Skeletal muscle satellite cell (primary cell): ENCODE results near the gene GH2.
"Not testable (repeated sequence)": the region's sequence is repeated elsewhere in the genome, so short reads cannot be mapped to it uniquely, and the experiment has no call there.

ENCODE experiments used
- H3K27me3 ChIP-seq: 2 replicates; pipeline ENCODE4 v1.7.0; 2013; ENCODE audit warnings: low read length; ENCODE audit not compliant: control insufficient read depth, insufficient read depth
- H3K36me3 ChIP-seq: 2 replicates; pipeline ENCODE4 v1.7.0; 2013; ENCODE audit warnings: mild to moderate bottlenecking, control low read depth, low read length; ENCODE audit not compliant: insufficient read depth
- H3K4me1 ChIP-seq: 2 replicates; pipeline ENCODE4 v1.7.0; 2013; ENCODE audit warnings: low read length; ENCODE audit not compliant: control insufficient read depth, insufficient read depth
- H3K4me2 ChIP-seq: 2 replicates; pipeline ENCODE4 v1.7.0; 2013; ENCODE audit warnings: mild to moderate bottlenecking, low read length
- H3K4me3 ChIP-seq: 2 replicates; pipeline ENCODE4 v1.7.0; 2013; ENCODE audit warnings: low read length
- H3K9ac ChIP-seq: 2 replicates; pipeline ENCODE4 v1.7.0; 2013; ENCODE audit warnings: mild to moderate bottlenecking, low read depth, low read length, moderate library complexity
- H3K9me3 ChIP-seq: replicated peaks from 2 replicates; pipeline ENCODE4 v1.7.0; 2013; ENCODE audit warnings: mild to moderate bottlenecking, control low read depth, low read length

The GH2 gene

DNA sequence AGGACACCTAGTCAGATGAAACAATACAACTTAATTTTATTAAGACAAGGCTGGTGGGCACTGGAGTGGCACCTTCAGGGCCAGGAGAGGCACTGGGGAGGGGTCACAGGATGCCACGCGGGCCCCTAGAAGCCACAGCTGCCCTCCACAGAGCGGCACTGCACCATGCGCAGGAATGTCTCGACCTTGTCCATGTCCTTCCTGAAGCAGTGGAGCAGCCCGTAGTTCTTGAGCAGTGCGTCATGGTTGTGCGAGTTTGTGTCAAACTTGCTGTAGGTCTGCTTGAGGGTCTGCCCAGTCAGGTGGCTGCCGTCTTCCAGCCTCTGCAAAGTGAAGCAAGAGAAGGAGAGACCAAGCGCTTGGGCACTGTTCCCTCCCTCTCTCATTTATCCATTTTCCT, 27.8 kb upstream of the GH2 start:
- not testable (repeated sequence) for H3K9me3 ChIP-seq, H3K4me3 ChIP-seq, H3K4me2 ChIP-seq, H3K9ac ChIP-seq, H3K36me3 ChIP-seq, H3K4me1 ChIP-seq
- peaks cover 63% of the 10 kb centered on the region for H3K27me3 ChIP-seq

DNA sequence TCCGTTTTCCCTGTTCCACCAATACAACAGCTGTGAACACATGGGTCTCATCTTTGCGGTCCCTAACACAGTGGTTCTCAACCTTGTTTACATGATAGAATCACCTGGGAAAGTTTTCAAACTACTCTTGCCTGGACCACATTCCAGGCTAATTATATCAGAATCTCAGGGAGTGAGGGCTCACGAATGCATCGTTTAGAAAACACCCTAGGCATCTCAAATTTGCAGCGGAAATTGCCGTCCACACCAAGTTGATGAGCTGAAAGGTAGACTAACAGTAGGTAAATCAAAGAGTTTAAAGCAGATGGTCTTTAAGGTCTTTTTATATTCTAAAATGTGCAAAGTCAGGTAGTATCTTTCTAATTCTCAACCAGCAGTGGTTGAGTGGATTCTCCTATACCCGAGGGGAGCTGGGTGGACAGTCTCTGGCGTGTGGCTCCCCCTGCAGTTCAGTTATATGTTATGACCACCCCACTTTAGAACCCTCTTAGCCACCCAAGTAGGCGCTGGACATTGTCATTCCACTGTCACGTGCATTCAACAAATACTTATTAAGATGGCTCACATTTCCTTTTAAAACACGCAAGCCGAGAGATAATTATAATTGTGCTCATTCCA, 25.5 kb upstream of the GH2 start:
- not testable (repeated sequence) for H3K36me3 ChIP-seq, H3K4me2 ChIP-seq, H3K9ac ChIP-seq, H3K4me3 ChIP-seq, H3K9me3 ChIP-seq, H3K4me1 ChIP-seq
- peaks cover 59% of the 10 kb centered on the region for H3K27me3 ChIP-seq

DNA sequence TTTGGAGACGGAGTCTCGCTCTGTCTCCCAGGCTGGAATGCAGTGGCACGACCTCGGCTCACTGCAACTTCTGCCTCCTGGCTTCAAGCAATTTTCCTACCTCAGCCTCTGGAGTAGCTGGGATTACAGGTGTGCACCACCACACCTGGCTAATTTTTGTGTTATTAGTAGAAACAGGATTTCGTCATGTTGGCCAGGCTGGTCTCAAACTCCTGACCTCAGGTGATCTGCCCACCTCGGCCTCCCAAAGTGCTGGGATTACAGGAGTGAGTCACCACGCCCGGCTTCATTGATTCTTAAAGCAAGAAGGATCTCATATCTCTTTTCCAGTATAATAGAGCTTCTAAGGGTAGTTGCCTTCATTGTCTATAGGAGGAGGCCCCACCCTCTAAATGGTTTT, 23.1 kb upstream of the GH2 start:
- H3K9ac ChIP-seq, H3K4me3 ChIP-seq, H3K4me2 ChIP-seq, H3K9me3 ChIP-seq, H3K4me1 ChIP-seq, H3K36me3 ChIP-seq: not testable (repeated sequence)
- peaks cover 61% of the 10 kb centered on the region for H3K27me3 ChIP-seq

DNA sequence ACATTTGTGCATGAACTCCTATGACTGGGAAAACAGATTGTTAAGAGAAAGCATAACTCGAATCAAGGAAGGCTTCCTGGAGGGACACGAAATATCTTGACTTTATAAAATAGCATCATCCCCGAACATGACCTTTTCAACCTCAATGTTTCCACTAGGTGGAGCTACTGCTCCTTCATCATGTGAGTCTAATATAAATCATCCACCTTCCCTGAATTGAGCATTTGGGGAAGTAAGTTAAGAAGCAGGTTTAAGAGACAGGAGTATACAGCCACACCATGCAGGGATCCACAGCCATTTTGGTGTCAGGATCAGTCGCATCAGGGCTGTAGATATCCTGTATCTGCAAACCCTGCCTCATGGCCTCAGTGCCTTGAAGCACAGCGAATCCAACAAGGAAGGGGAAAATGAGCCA, 22.1 kb upstream of the GH2 start:
- H3K4me1 ChIP-seq, H3K4me2 ChIP-seq, H3K36me3 ChIP-seq, H3K4me3 ChIP-seq, H3K9ac ChIP-seq, H3K9me3 ChIP-seq: not testable (repeated sequence)
- peaks cover 63% of the 10 kb centered on the region for H3K27me3 ChIP-seq

DNA sequence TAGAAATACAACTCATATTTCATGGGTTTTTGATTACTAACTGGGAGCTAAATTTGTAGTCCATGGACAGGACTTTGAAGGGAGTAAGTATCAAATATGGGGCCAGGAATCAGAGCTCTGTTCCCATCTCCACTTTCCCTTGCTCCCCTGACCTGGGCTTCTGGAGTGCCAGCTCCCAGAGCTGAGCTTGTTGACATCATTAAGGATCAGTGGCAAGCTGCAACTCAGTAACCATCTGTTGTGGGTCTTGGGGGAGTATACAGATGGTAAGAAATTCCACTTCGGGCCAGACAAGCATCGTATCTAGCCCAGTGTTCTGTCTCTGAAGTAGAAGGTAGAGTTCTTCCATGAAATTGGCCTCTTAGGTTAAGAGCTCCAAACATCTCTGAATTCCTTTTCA, 20.2 kb upstream of the GH2 start:
- H3K4me1 ChIP-seq, H3K4me3 ChIP-seq, H3K9me3 ChIP-seq, H3K36me3 ChIP-seq, H3K9ac ChIP-seq, H3K4me2 ChIP-seq: not testable (repeated sequence)
- peaks cover 48% of the 10 kb centered on the region for H3K27me3 ChIP-seq

DNA sequence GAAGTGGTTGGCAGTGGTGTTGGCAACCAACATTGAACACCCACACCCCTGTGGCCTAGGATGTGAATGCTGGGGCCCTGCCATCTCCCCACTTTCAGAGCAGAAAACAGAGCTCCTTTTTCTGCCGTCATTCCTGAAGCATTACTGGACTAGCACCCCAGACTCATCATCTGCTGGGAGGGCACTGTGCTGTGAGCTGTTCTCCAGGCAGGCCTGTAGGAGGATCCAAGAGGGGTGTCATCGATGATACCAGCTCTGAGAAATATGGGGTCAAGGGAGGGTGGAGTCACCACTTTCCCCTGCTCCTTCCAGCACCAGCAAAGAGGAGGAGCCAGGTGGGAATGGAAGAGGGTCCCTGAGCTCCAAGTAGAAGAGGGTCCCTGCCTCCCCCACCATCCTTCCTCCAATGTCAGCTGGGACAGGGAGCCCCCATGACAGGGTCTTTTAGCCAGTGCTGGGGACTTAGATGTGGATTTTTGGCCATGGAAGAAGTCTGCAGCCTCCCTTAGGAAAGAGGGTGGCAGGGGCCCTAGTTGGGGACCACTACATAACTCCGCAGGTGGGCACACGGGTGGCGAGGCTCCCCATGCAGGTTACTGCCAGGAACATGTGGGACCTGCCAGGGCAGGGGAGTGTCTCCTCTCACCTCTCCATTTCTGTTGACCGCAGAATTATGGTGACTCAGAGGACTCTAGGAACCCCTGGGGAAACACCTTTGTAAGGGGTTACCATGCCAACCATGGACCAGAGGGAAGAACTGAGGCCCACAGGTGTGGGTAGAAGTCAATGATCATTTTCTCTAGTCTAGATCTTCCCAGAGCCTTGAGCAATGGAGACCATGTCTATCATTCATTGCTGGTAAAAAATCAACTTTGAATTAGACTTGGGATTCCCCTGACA, 17.4 kb upstream of the GH2 start:
- not testable (repeated sequence) for H3K4me2 ChIP-seq, H3K4me1 ChIP-seq, H3K9ac ChIP-seq, H3K4me3 ChIP-seq, H3K36me3 ChIP-seq, H3K9me3 ChIP-seq
- peaks cover 42% of the 10 kb centered on the region for H3K27me3 ChIP-seq

DNA sequence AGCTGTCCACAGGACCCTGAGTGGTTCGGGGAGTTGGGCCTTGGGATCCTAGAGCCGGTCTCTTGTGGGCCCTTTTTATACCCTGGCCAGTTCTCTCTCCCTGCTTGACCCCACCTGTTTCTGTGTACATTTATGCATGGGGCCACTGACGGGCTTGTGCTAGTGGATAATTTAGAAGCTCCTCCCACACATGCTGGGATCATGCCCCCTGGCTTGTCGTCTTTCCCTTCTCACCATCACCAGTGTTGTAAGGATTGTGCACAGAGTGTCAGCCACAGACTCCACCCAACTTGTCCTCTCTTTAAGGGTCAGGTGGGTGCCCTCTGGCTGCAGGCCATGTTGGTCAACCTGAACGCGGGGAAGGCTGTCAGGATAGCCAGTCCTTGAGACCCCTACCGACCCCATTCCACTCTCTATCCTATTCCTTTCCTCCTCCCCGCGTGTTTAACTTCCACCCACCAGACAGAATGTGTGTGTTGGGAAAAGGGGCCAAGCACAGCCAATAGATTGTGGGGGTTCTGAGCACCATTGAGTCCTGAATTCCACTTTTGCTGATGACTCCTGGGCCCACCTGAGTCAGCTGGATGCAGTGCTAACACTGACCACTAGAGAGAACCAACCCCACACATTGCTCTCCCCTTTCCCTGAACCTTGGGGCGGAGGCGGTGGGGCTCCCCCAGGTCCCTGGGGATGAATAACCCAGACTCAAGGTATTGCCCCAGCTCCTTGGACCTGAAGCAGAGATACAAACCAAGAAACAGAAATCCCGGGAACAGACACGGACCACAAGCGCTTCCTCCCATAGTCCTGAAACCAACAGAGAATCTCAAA, 15.0 kb upstream of the GH2 start, which contains the start of gene CSH1:
Gene CSH1 (minus strand): TSS at position 51 of the 831 bp plus-strand sequence. CDS start 63 bp downstream, outside the sequence.
- H3K27me3 ChIP-seq = peaks cover 27% of the 10 kb centered on the region
- not testable (repeated sequence) for H3K9me3 ChIP-seq, H3K4me3 ChIP-seq, H3K4me1 ChIP-seq, H3K9ac ChIP-seq, H3K36me3 ChIP-seq, H3K4me2 ChIP-seq

DNA sequence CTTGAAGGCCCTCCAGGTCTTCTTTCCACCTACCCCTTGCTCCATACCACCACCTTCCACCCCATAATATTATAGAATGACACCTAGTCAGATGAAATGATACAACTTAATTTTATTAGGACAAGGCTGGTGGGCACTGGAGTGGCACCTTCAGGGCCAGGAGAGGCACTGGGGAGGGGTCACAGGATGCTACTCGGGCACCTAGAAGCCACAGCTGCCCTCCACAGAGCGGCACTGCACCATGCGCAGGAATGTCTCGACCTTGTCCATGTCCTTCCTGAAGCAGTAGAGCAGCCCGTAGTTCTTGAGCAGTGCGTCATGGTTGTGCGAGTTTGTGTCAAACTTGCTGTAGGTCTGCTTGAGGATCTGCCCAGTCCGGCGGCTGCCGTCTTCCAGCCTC, 13.1 kb upstream of the GH2 start:
- not testable (repeated sequence) for H3K4me2 ChIP-seq, H3K36me3 ChIP-seq, H3K9me3 ChIP-seq, H3K4me1 ChIP-seq, H3K9ac ChIP-seq, H3K4me3 ChIP-seq
- peaks cover 21% of the 10 kb centered on the region for H3K27me3 ChIP-seq

DNA sequence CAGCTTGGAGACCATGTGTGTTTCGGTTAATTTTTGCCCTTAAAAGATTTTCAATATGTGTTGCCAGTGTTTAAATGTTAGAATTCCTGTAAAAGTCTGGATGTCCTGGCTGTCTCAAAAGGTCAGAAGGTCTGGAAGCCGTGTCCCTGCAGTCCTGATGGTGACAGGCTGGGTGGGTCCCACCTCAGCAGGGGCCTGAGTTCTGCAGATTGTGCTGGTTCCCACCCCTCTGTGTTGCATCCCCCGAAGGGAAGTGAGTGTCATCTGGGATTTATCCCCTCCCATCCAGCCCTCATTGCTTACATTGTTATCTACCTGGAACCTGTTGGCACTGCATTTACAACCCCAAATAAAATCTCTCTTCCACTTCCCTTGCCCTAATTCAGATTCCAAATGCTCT, 12.3 kb upstream of the GH2 start:
- not testable (repeated sequence) for H3K4me2 ChIP-seq, H3K9me3 ChIP-seq, H3K36me3 ChIP-seq, H3K9ac ChIP-seq, H3K4me3 ChIP-seq, H3K4me1 ChIP-seq
- peaks cover 14% of the 10 kb centered on the region for H3K27me3 ChIP-seq

DNA sequence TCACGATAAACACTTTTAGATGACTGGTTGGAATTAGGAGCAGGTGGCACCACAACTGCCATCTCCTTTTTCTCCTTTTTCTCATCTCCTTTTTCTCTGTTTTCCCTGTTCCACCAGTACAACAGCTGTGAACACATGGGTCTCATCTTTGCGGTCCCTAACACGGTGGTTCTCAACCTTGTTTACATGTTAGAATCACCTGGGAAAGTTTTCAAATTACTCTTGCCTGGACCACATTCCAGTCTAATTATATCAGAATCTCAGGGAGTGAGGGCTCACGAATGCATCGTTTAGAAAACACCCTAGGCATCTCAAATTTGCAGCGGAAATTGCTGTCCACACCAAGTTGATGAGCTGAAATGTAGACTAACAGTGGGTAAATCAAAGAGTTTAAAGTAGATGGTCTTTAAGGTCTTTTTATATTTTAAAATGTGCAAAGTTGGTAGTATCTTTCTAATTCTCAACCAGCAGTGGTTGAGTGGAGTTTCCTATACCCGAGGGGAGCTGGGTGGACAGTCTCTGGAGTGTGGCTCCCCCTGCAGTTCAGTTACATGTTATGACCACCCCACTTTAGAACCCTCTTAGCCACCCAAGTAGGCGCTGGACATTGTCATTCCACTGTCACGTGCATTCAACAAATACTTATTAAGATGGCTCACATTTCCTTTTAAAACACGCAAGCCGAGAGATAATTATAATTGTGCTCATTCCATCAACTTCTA, 10.7 kb upstream of the GH2 start:
- peaks cover 16% of the 10 kb centered on the region for H3K27me3 ChIP-seq
- not testable (repeated sequence) for H3K36me3 ChIP-seq, H3K9ac ChIP-seq, H3K4me3 ChIP-seq, H3K4me2 ChIP-seq, H3K9me3 ChIP-seq, H3K4me1 ChIP-seq
